ENCODE measurements around the gene FUT9.
A peak's percentile ranks its signal among the peaks of the same experiment; 100 is the strongest.

Gene FUT9

GRCh38 chr6:96014846-96015517, 792 bp upstream of the FUT9 start:
- H3K27me3 Mint-ChIP-seq (ENCODE audit: low read depth): peaks cover 58% of the 10 kb centered on the region
- H3K4me3 Mint-ChIP-seq: peak overlapping the region; percentile 84 to 85 (median 85)
- H3K27ac Mint-ChIP-seq: peak overlapping the region; percentile 49 to 63 (median 54)
- no peak for TF ChIP-seq CTCF (IDR thresholded peaks at IDR 0.05; ENCODE audit: unreplicated experiment in 3 of 3)
- no peaks in the 10 kb centered on the region for H3K9me3 Mint-ChIP-seq
- no peaks in the 10 kb centered on the region for H3K4me1 Mint-ChIP-seq
- no peaks in the 10 kb centered on the region for H3K36me3 Mint-ChIP-seq (ENCODE audit: low read depth)

GRCh38 chr6:96016334-96017069, 728 bp downstream of the FUT9 start:
- H3K27ac Mint-ChIP-seq: peak overlapping the region in 2 of 3 experiments; percentile 28 to 29
- peak overlapping the region; percentile 84 to 85 (median 85) for H3K4me3 Mint-ChIP-seq
- H3K36me3 Mint-ChIP-seq (ENCODE audit: low read depth): no peaks in the 10 kb centered on the region
- H3K9me3 Mint-ChIP-seq: no peaks in the 10 kb centered on the region
- no peak for TF ChIP-seq CTCF (IDR thresholded peaks at IDR 0.05; ENCODE audit: unreplicated experiment in 3 of 3)
- peaks cover 63% of the 10 kb centered on the region for H3K27me3 Mint-ChIP-seq (ENCODE audit: low read depth)
- H3K4me1 Mint-ChIP-seq: no peaks in the 10 kb centered on the region

- peaks cover 63% of the 10 kb centered on the region for H3K27me3 Mint-ChIP-seq (ENCODE audit: low read depth)
- no peak for TF ChIP-seq CTCF (IDR thresholded peaks at IDR 0.05; ENCODE audit: unreplicated experiment in 3 of 3)
- no peak overlapping the region for H3K27ac Mint-ChIP-seq
- no peaks in the 10 kb centered on the region for H3K4me1 Mint-ChIP-seq
- H3K9me3 Mint-ChIP-seq: no peaks in the 10 kb centered on the region
- H3K4me3 Mint-ChIP-seq: peak overlapping the region; percentile 84 to 85 (median 85)
- H3K36me3 Mint-ChIP-seq (ENCODE audit: low read depth): no peaks in the 10 kb centered on the region
Measured at GRCh38 chr6:96017070-96017359, 1.2 kb downstream of the FUT9 start.

- no peak for TF ChIP-seq CTCF (IDR thresholded peaks at IDR 0.05; ENCODE audit: unreplicated experiment in 3 of 3)
- H3K27ac Mint-ChIP-seq: no peak overlapping the region
- peaks cover 19% of the 10 kb centered on the region for H3K27me3 Mint-ChIP-seq (ENCODE audit: low read depth)
- no peak overlapping the region for H3K4me3 Mint-ChIP-seq
- H3K36me3 Mint-ChIP-seq (ENCODE audit: low read depth): no peaks in the 10 kb centered on the region
- no peaks in the 10 kb centered on the region for H3K4me1 Mint-ChIP-seq
- H3K9me3 Mint-ChIP-seq: no peaks in the 10 kb centered on the region
Measured at GRCh38 chr6:96022225-96022624, 6.5 kb downstream of the FUT9 start.

GRCh38 chr6:96032661-96033060, 16.9 kb downstream of the FUT9 start:
- no peaks in the 10 kb centered on the region for H3K9me3 Mint-ChIP-seq
- no peaks in the 10 kb centered on the region for H3K36me3 Mint-ChIP-seq (ENCODE audit: low read depth)
- H3K27ac Mint-ChIP-seq: no peak overlapping the region
- no peaks in the 10 kb centered on the region for H3K4me1 Mint-ChIP-seq
- no peaks in the 10 kb centered on the region for H3K27me3 Mint-ChIP-seq (ENCODE audit: low read depth)
- TF ChIP-seq CTCF (IDR thresholded peaks at IDR 0.05; ENCODE audit: unreplicated experiment in 3 of 3): no peak
- H3K4me3 Mint-ChIP-seq: no peak overlapping the region

- Mint-ChIP-seq H3K27me3 (ENCODE audit: low read depth) (no peaks in the 10 kb centered on the region), H3K9me3 (no peaks in the 10 kb centered on the region), H3K27ac (no peak overlapping the region), H3K36me3 (ENCODE audit: low read depth) (no peaks in the 10 kb centered on the region), H3K4me3 (no peak overlapping the region), H3K4me1 (no peaks in the 10 kb centered on the region)
- no peak for TF ChIP-seq CTCF (IDR thresholded peaks at IDR 0.05; ENCODE audit: unreplicated experiment in 3 of 3)
Measured at GRCh38 chr6:96051555-96051954, 35.8 kb downstream of the FUT9 start.

Measured in nephron (organoid).